Endometrial microvascular endothelial cells (primary cell): ENCODE data around the gene GAL3ST2. TPM values are rescaled to one million over a fixed set of nuclear protein-coding genes. Genes with fewer than 3 reads are reported as not detected.

Experiments
- in situ Hi-C: cut with HindIII; loops from 2 replicates; pipeline ENCODE4 v1.10.0; 2017; ENCODE audit warnings: low sequenced_read_pairs, low pct_unique_long_range_greater_than_20kb; ENCODE audit errors: inconsistent ontology term
- total RNA-seq: library from RNA; depleted of rRNA; stranded (reverse); fragments of >200 nt; gene quantifications from one replicate; pipeline ENCODE4 v1.2.3, GENCODE V29; 2015; ENCODE audit errors: inconsistent ontology term

GAL3ST2 gene
- total RNA-seq, 1 donor from 2014 or later, result not detected

- in situ Hi-C loops, result no loop called here
Measured at GRCh38 chr2:241850544-241851324, 74.1 kb downstream of the GAL3ST2 start.

- in situ Hi-C loops, result no loop called here
Measured at GRCh38 chr2:241851325-241852115, 74.9 kb downstream of the GAL3ST2 start.

- in situ Hi-C loops, result no loop called here
Measured at GRCh38 chr2:241852116-241852980, 75.7 kb downstream of the GAL3ST2 start.

- in situ Hi-C loops, result no loop called here
Measured at GRCh38 chr2:241852981-241853631, 76.5 kb downstream of the GAL3ST2 start.

Other genes with a start within 250 kb of the GAL3ST2 start
- gene BOK, start 218.1 kb upstream of the GAL3ST2 start, total RNA-seq, result 102 TPM
- gene THAP4, start 139.7 kb upstream of the GAL3ST2 start, total RNA-seq, result 47.6 TPM
- 67.7 TPM for gene ATG4B, start 139.1 kb upstream of the GAL3ST2 start, total RNA-seq
- 140 TPM for gene DTYMK, start 90.0 kb upstream of the GAL3ST2 start, total RNA-seq
- 12.6 TPM for gene ING5, start 74.8 kb upstream of the GAL3ST2 start, total RNA-seq
- 10.9 TPM for gene D2HGDH, start 42.2 kb upstream of the GAL3ST2 start, total RNA-seq
- not detected for gene NEU4, start 32.4 kb downstream of the GAL3ST2 start, total RNA-seq
- not detected for gene PDCD1, start 82.1 kb downstream of the GAL3ST2 start, total RNA-seq
- gene RTP5, start 92.9 kb downstream of the GAL3ST2 start, total RNA-seq, result not detected